ENCODE results near the gene MRGPRX2. TPM values are rescaled to one million over a fixed set of nuclear protein-coding genes. Genes with fewer than 3 reads are reported as not detected.

The MRGPRX2 gene
- total and polyA plus RNA-seq, 2 experiments from 2014 or later: not detected

GRCh38 chr11:19027829-19028595, 32.5 kb downstream of the MRGPRX2 start (continued):
- TF ChIP-seq ZNF462 (CRISPR knock-in tag; IDR thresholded peaks at IDR 0.05) (no peak), EZH2 (IDR thresholded peaks at IDR 0.05; ENCODE audit: low read depth, unreplicated experiment) (no peak), STAT1 (IDR thresholded peaks at IDR 0.05; ENCODE audit: unreplicated experiment) (no peak), ETS1 (IDR thresholded peaks at IDR 0.05) (no peak)

- Histone ChIP-seq H2AFZ (no peak overlapping the region), H3K9me2 (ENCODE audit: insufficient read depth) (no peaks in the 10 kb centered on the region), H3K27ac (ENCODE audit: low read depth) (no peak overlapping the region), H3K27me3 (ENCODE audit: insufficient read depth) (no peaks in the 10 kb centered on the region), H3K4me2 (no peak overlapping the region), H3F3A (replicated peaks; ENCODE audit: low read depth) (no peaks in the 10 kb centered on the region), H3K79me2 (replicated peaks; ENCODE audit: insufficient read depth) (no peaks in the 10 kb centered on the region), H3K36me3 (ENCODE audit: insufficient read depth) (no peaks in the 10 kb centered on the region), H3K4me3 (no peak overlapping the region), H4K20me1 (replicated peaks; ENCODE audit: insufficient read depth) (no peaks in the 10 kb centered on the region), H3K4me1 (ENCODE audit: insufficient read depth) (no peaks in the 10 kb centered on the region)
- no peak for ATAC-seq
- Mint-ChIP-seq H3K4me1 (0 out of 3 replicates have a peak, but pooled peaks cover 3% of the 10 kb centered on the region), H3K27ac (no peak overlapping the region), H3K9me3 (peaks cover 3% of the 10 kb centered on the region; the same call in 1 of the 3 replicates), H3K4me3 (no peak overlapping the region), H3K36me3 (ENCODE audit: low read depth) (no peaks in the 10 kb centered on the region), H3K27me3 (ENCODE audit: insufficient read depth, low read depth, poor library complexity) (peaks cover 3% of the 10 kb centered on the region)
- DNase-seq (ENCODE audit: low spot score): no peak
- TF ChIP-seq ETS1 (IDR thresholded peaks at IDR 0.05): no peak
- TF ChIP-seq EZH2 (IDR thresholded peaks at IDR 0.05; ENCODE audit: low read depth, unreplicated experiment): no peak
- no peak for TF ChIP-seq STAT1 (IDR thresholded peaks at IDR 0.05; ENCODE audit: unreplicated experiment)
- no peak for TF ChIP-seq JUNB (IDR thresholded peaks at IDR 0.05; ENCODE audit: unreplicated experiment)
- no peak for TF ChIP-seq CTCF (conservative IDR thresholded peaks at IDR 0.05; ENCODE audit: low read depth in 2 of 2)
- TF ChIP-seq EZH2phosphoT487 (IDR thresholded peaks at IDR 0.05; ENCODE audit: unreplicated experiment): no peak
- TF ChIP-seq NANOG (IDR thresholded peaks at IDR 0.05; ENCODE audit: borderline replicate concordance): no peak
- no peak for TF ChIP-seq ZNF331 (CRISPR knock-in tag; IDR thresholded peaks at IDR 0.05; ENCODE audit: low read depth)
- no peak for TF ChIP-seq ZNF114 (CRISPR knock-in tag; IDR thresholded peaks at IDR 0.05)
These were observed 33.7 kb downstream of the MRGPRX2 start for GRCh38 chr11:19026862-19027261.
